ENCODE results near the gene FGFR3. TPM values are rescaled to one million over a fixed set of nuclear protein-coding genes. Genes with fewer than 3 reads are reported as not detected.

Gene FGFR3
- total and polyA plus RNA-seq, 2 experiments from 2014 or later, result 0.10 to 0.97 TPM

DNA sequence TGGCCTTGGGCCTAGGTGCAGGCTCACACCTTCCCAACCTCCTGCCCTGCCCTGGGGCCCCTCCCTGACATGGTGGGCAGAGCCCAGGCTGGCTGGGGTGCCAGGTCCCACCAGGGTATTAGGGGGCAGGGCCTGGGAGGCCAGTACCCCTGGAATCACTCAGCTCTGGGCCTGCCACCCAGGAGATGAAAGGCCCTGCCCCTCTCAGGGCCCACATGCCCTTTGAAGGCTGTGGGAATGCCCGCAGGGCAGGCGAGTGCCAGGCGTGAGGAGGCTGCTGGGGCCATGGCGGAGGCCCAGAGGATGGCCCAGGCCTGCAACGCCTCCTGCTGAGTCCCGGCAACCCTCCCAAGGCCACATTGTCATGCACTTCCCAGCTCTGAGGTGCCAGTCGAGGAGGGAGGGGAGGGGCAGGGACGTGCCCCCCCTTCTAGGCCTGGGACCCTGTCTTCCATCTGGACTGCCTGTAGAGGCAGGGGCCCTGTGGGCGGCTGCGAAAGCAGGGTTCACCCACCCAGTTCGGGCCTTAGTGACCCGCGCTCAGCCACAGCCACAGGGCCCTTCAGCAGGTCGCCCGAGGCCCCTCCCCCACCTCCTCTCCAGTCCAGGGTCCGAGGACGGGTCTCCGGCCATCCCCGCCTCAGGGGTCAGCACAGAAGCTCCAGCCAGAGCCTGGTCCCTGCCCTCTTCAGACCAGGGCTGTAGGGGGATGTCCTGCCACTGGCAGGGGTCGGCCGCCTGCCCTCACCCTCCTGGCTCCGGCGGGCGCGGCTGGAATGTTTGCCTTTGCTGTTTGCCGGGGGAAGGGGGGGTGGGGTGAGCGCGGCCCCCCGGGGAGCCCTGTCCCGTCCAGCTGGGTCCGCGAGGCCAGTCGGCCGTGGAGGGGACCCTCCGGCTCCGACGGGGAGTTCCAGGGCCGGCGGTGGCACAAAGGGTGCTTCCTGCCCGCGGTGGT is 26.7 kb upstream of the FGFR3 start:
- no peak overlapping the region for H3K27ac ChIP-seq
- no peaks in the 10 kb centered on the region for H3F3A ChIP-seq (ENCODE audit: insufficient read depth)
- no peaks in the 10 kb centered on the region for H3K4me1 ChIP-seq (ENCODE audit: insufficient read depth)
- no peaks in the 10 kb centered on the region for H3K9me2 ChIP-seq (ENCODE audit: insufficient read depth)
- H2AFZ ChIP-seq, result no peak overlapping the region
- H3K4me2 ChIP-seq (ENCODE audit: unreplicated experiment), result no peak overlapping the region
- TF ChIP-seq EZH2 (IDR thresholded peaks at IDR 0.05; ENCODE audit: insufficient read depth, poor library complexity, severe bottlenecking), result no peak
- no peak for TF ChIP-seq EZH2phosphoT487 (IDR thresholded peaks at IDR 0.05; ENCODE audit: insufficient read depth, low read depth)
- H3K4me3 ChIP-seq, result no peak overlapping the region
- WGBS, 2 experiments (ENCODE audit: low coverage in 1 of 2, low lambda C conversion rate in 2 of 2, missing lambda C conversion rate in 2 of 2), result 48 to 71% methylated on average over 22 to 29 of the region's 41 CpGs
- H3K9ac ChIP-seq, result no peak overlapping the region
- H3K79me2 ChIP-seq (ENCODE audit: insufficient read depth), result no peaks in the 10 kb centered on the region
- H3K36me3 ChIP-seq (ENCODE audit: low read depth), result no peaks in the 10 kb centered on the region
- no peaks in the 10 kb centered on the region for H3K9me3 ChIP-seq (ENCODE audit: low read depth)
- no peaks in the 10 kb centered on the region for H4K20me1 ChIP-seq (ENCODE audit: insufficient read depth)
- no peaks in the 10 kb centered on the region for H3K27me3 ChIP-seq (replicated peaks; ENCODE audit: insufficient read depth)
- in situ Hi-C loops (cut with MboI), result no loop called here
- no peak for DNase-seq

DNA sequence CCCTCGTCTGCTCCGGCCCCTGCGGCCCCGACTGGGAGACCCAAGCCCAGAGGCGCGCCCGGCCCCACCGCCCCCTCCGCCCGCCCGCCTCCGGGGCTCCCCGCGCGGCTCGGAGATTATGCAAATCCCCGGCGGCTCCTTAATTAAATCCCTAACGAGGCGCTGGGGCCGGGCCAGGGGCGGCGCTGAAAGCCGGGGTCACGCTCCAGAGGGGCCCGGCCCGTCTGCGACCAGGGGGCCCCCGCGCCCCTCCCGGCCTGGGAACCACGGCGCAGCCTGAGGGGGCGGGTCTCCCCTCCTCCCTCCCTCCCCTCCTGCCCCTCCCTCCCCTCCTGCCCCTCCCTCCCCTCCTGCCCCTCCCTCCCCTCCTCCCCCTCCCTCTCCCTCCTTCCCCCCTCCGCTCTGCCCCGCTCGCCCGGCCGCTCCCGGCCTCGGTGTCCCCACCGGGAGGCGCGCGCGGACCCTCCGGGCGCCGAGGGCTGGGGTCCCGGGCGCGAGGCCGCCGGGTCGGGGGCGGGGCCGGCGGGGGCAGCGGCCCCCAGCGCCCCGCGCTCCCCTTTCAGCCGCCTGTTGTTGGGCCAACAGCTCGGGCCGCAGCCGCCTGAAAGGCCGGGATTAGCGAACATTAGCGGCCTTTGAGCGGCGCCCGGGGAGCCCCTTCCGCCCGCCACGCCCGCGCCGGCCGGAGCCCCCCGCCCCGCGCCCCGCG is 25.9 kb upstream of the FGFR3 start:
- Histone ChIP-seq H3K36me3 (ENCODE audit: low read depth) (no peaks in the 10 kb centered on the region), H3K27me3 (replicated peaks; ENCODE audit: insufficient read depth) (no peaks in the 10 kb centered on the region), H3K9me2 (ENCODE audit: insufficient read depth) (no peaks in the 10 kb centered on the region), H4K20me1 (ENCODE audit: insufficient read depth) (no peaks in the 10 kb centered on the region), H3K9me3 (ENCODE audit: low read depth) (no peaks in the 10 kb centered on the region), H3K79me2 (ENCODE audit: insufficient read depth) (no peaks in the 10 kb centered on the region), H3K4me3 (no peak overlapping the region), H3F3A (ENCODE audit: insufficient read depth) (no peaks in the 10 kb centered on the region), H3K27ac (no peak overlapping the region), H3K4me1 (ENCODE audit: insufficient read depth) (no peaks in the 10 kb centered on the region), H3K4me2 (ENCODE audit: unreplicated experiment) (no peak overlapping the region), H3K9ac (no peak overlapping the region), H2AFZ (no peak overlapping the region)
- TF ChIP-seq EZH2phosphoT487 (IDR thresholded peaks at IDR 0.05; ENCODE audit: insufficient read depth, low read depth), result no peak
- no peak for TF ChIP-seq EZH2 (IDR thresholded peaks at IDR 0.05; ENCODE audit: insufficient read depth, poor library complexity, severe bottlenecking)
- WGBS, 2 experiments (ENCODE audit: low coverage in 1 of 2, low lambda C conversion rate in 2 of 2, missing lambda C conversion rate in 2 of 2), result 0 to 3% methylated on average over 12 to 81 of the region's 84 CpGs
- in situ Hi-C loops (cut with MboI), result no loop called here
- peak; percentile 29 for DNase-seq

DNA sequence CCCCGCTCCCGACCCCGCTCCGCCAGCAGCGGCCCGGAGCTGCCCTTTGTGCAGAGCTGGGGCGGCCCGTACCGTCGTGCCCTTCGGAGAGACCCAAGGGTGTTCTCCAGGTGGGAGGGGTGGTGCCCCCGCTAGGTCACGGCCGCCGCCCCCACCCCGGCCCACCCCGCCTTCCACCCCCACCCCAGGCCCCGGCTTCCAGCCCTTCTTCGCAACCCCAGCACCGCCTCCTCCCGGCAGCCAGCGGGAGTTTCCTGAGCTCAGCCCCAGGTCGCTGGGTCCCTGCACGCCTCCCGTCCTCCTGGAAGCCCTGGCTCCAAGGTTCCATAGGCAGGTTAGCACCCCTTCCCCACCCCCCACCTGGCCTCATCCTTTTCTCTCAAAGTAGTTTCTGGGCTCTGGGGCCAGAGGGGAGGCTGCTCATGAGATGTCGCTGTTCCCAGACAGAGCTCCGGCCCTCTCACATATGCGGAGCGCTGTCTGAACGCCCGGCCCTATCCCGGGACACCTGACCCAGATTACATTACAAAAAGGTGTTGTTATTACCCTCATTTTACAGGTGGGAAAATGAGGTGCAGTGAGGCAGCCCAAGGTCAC is 25.2 kb upstream of the FGFR3 start:
- Histone ChIP-seq H3K4me2 (ENCODE audit: unreplicated experiment) (no peak overlapping the region), H3K9me2 (ENCODE audit: insufficient read depth) (no peaks in the 10 kb centered on the region), H3F3A (ENCODE audit: insufficient read depth) (no peaks in the 10 kb centered on the region), H3K4me1 (ENCODE audit: insufficient read depth) (no peaks in the 10 kb centered on the region), H3K9me3 (ENCODE audit: low read depth) (no peaks in the 10 kb centered on the region), H3K4me3 (no peak overlapping the region), H2AFZ (no peak overlapping the region), H3K36me3 (ENCODE audit: low read depth) (no peaks in the 10 kb centered on the region), H3K9ac (no peak overlapping the region), H3K79me2 (ENCODE audit: insufficient read depth) (no peaks in the 10 kb centered on the region), H4K20me1 (ENCODE audit: insufficient read depth) (no peaks in the 10 kb centered on the region), H3K27ac (no peak overlapping the region), H3K27me3 (replicated peaks; ENCODE audit: insufficient read depth) (no peaks in the 10 kb centered on the region)
- TF ChIP-seq EZH2phosphoT487 (IDR thresholded peaks at IDR 0.05; ENCODE audit: insufficient read depth, low read depth) (no peak), EZH2 (IDR thresholded peaks at IDR 0.05; ENCODE audit: insufficient read depth, poor library complexity, severe bottlenecking) (no peak)
- peak; percentile 71 for DNase-seq
- in situ Hi-C loops (cut with MboI), result no loop called here
- 38 to 80% methylated on average over 10 to 22 of the region's 32 CpGs for WGBS, 2 experiments (ENCODE audit: low coverage in 1 of 2, low lambda C conversion rate in 2 of 2, missing lambda C conversion rate in 2 of 2)

DNA sequence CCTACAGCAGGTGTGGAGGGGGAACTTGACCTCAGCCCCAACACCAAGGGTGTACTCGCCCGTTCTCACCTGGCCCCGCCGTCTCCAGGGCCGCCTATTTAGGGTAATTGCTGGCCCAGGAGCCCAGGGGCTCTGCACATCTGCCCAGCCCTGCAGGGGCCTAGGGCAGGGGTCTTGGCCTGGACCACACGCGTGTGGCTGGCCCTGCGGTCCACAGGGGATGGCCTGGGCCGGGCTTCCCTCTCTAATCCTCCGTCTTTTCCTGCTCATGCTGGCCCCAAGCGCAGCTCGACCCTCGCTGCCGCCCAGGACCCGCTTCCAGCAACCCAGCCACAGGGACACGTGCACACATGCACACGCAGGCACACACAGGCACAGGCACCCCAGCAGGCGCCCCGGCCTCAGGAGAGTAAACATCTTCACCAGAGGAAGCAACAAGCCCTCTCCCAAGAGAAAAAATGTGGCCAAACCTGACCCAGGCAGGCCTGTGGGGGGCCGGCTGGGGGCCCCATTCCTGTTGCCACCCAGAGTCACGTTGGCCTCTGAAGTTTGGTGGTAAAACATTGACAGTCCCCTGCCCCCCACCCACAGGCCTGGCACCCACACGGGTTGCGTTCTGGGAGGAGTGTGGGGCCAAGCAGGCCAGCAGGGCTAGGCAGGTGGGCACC is 24.6 kb upstream of the FGFR3 start:
- no peak for DNase-seq
- H3K27ac ChIP-seq, result no peak overlapping the region
- no peak overlapping the region for H2AFZ ChIP-seq
- no peaks in the 10 kb centered on the region for H3F3A ChIP-seq (ENCODE audit: insufficient read depth)
- H3K4me2 ChIP-seq (ENCODE audit: unreplicated experiment), result no peak overlapping the region
- no peak overlapping the region for H3K4me3 ChIP-seq
- no peaks in the 10 kb centered on the region for H3K27me3 ChIP-seq (replicated peaks; ENCODE audit: insufficient read depth)
- no peak for TF ChIP-seq EZH2phosphoT487 (IDR thresholded peaks at IDR 0.05; ENCODE audit: insufficient read depth, low read depth)
- TF ChIP-seq EZH2 (IDR thresholded peaks at IDR 0.05; ENCODE audit: insufficient read depth, poor library complexity, severe bottlenecking), result no peak
- H3K9me2 ChIP-seq (ENCODE audit: insufficient read depth), result no peaks in the 10 kb centered on the region
- no peaks in the 10 kb centered on the region for H3K79me2 ChIP-seq (ENCODE audit: insufficient read depth)
- H3K4me1 ChIP-seq (ENCODE audit: insufficient read depth), result no peaks in the 10 kb centered on the region
- WGBS, 2 experiments (ENCODE audit: low coverage in 1 of 2, low lambda C conversion rate in 2 of 2, missing lambda C conversion rate in 2 of 2), result 89% methylated on average over 23 of the region's 23 CpGs
- in situ Hi-C loops (cut with MboI), result no loop called here
- H3K36me3 ChIP-seq (ENCODE audit: low read depth), result no peaks in the 10 kb centered on the region
- no peaks in the 10 kb centered on the region for H4K20me1 ChIP-seq (ENCODE audit: insufficient read depth)
- no peaks in the 10 kb centered on the region for H3K9me3 ChIP-seq (ENCODE audit: low read depth)
- H3K9ac ChIP-seq, result no peak overlapping the region
